Measurements from ENCODE around the gene CMA1. TPM values are rescaled to one million over a fixed set of nuclear protein-coding genes. Genes with fewer than 3 reads are reported as not detected.

The CMA1 gene
- total RNA-seq, 1 experiment from 2014 or later: not detected

GRCh38 chr14:24465805-24466204 lies 42.3 kb downstream of the CMA1 start:
- no peak for DNase-seq
- peaks cover 4% of the 10 kb centered on the region for H3K36me3 Mint-ChIP-seq (ENCODE audit: insufficient read depth, unreplicated experiment)
- peaks cover 11% of the 10 kb centered on the region for H3K4me1 Mint-ChIP-seq (ENCODE audit: low read depth, unreplicated experiment)
- BruUV-seq (replicated peaks): no TSS peak
- intact Hi-C loops (cut with micrococcal nuclease; ENCODE audit: unreplicated experiment): no loop called here
- no peak overlapping the region for H3K27ac Mint-ChIP-seq (ENCODE audit: unreplicated experiment)
- no peak overlapping the region for H3K4me3 Mint-ChIP-seq (ENCODE audit: low read depth, unreplicated experiment)
- TF ChIP-seq CTCF (IDR thresholded peaks at IDR 0.05; ENCODE audit: unreplicated experiment): no peak
- CTCF ChIA-PET: no interaction called here
- H3K27me3 Mint-ChIP-seq (ENCODE audit: unreplicated experiment): no peaks in the 10 kb centered on the region
- H3K9me3 Mint-ChIP-seq (ENCODE audit: low read depth, unreplicated experiment): peaks cover 3% of the 10 kb centered on the region

- no peak for TF ChIP-seq CTCF (IDR thresholded peaks at IDR 0.05; ENCODE audit: unreplicated experiment)
- Mint-ChIP-seq H3K9me3 (ENCODE audit: low read depth, unreplicated experiment) (peaks cover 6% of the 10 kb centered on the region), H3K27me3 (ENCODE audit: unreplicated experiment) (no peaks in the 10 kb centered on the region), H3K36me3 (ENCODE audit: insufficient read depth, unreplicated experiment) (peaks cover 4% of the 10 kb centered on the region), H3K27ac (ENCODE audit: unreplicated experiment) (no peak overlapping the region), H3K4me3 (ENCODE audit: low read depth, unreplicated experiment) (no peak overlapping the region), H3K4me1 (ENCODE audit: low read depth, unreplicated experiment) (peaks cover 15% of the 10 kb centered on the region)
- intact Hi-C loops (cut with micrococcal nuclease; ENCODE audit: unreplicated experiment): no loop called here
- no TSS peak for BruUV-seq (replicated peaks)
- CTCF ChIA-PET: no interaction called here
- no peak for DNase-seq
Measured at GRCh38 chr14:24465368-24465767, 42.7 kb downstream of the CMA1 start.

- peaks cover 7% of the 10 kb centered on the region for H3K9me3 Mint-ChIP-seq (ENCODE audit: low read depth, unreplicated experiment)
- CTCF ChIA-PET: no interaction called here
- intact Hi-C loops (cut with micrococcal nuclease; ENCODE audit: unreplicated experiment): no loop called here
Measured at GRCh38 chr14:24463884-24464785, 43.9 kb downstream of the CMA1 start.

More at GRCh38 chr14:24463884-24464785, 43.9 kb downstream of the CMA1 start:
- Mint-ChIP-seq H3K4me1 (ENCODE audit: low read depth, unreplicated experiment) (peaks cover 17% of the 10 kb centered on the region), H3K4me3 (ENCODE audit: low read depth, unreplicated experiment) (no peak overlapping the region), H3K27me3 (ENCODE audit: unreplicated experiment) (no peaks in the 10 kb centered on the region), H3K27ac (ENCODE audit: unreplicated experiment) (no peak overlapping the region), H3K36me3 (ENCODE audit: insufficient read depth, unreplicated experiment) (peaks cover 4% of the 10 kb centered on the region)
- no TSS peak for BruUV-seq (replicated peaks)
- DNase-seq: no peak
- TF ChIP-seq CTCF (IDR thresholded peaks at IDR 0.05; ENCODE audit: unreplicated experiment): no peak
